HG03039 (cell line): Measurements from ENCODE around the gene KLHL29.

Experiments used
- ATAC-seq: cut with Tn5 transposase; IDR thresholded peaks from one replicate; pipeline ENCODE4 v1.9.1; 2021; ENCODE audit warnings: mild to moderate bottlenecking, moderate library complexity; ENCODE audit not compliant: unreplicated experiment

The KLHL29 gene

DNA sequence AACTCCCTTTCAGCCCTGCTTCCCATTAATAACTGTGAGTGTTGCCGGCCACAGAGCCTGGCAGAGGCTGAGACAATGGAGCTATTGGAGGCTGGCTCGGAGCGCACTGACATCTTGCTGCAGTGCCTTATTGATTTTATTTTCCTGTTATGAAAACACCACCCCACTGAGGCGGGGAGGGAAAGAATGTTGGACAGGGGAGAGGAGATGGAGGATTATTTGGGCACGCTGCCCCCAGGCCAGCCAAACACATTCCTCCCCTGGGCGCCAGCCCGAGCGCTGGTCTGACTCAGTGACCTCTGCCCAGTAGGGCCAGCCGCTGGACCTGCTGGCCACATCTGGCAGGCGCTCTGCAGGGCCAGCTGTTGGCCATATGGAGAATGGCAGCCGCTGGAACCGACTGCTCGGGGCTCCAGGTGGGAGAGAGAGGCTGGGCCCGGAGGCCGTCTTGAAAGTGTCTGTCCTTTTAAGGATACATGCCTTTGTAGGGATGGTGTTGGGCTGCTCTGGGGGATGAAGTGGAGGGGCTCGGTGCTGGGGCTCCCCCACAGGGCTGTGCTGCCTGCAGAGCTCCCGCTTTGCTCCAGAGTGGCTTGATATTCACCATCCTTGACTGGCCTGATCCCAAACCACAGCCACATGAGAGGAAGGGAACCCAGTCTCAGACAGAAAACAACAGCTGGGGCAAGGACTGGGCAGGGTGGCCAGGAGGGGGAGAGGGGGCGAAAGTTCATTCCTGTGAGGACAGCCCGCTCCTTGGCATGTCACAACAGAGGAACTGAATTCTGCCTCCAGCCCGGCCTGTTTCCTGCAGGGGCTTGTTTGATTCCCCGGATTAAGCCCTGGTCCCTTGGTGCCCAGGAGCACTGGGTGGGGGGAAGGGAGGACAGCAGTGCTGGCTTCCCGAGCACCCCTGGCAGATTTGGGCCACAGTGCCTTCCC lies 179.0 kb downstream of the KLHL29 start:
- ATAC-seq, result no peak

DNA sequence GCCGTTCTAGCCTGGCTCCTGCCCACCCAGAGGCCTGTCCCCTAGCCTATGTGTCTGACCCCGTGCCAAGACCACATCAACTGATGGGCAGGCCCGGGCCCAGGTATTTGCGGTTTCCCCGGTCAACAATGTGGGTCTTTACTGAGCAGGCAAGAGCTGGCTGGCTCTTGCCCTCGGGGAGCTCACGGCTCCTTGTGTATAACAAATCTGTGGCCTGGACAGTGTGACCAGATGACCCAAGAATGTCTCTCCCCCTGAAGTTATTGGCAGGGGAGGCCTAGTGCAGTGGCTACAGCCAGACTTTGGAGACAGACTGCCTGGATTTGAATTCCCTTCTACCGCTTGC lies 179.6 kb downstream of the KLHL29 start:
- no peak for ATAC-seq

DNA sequence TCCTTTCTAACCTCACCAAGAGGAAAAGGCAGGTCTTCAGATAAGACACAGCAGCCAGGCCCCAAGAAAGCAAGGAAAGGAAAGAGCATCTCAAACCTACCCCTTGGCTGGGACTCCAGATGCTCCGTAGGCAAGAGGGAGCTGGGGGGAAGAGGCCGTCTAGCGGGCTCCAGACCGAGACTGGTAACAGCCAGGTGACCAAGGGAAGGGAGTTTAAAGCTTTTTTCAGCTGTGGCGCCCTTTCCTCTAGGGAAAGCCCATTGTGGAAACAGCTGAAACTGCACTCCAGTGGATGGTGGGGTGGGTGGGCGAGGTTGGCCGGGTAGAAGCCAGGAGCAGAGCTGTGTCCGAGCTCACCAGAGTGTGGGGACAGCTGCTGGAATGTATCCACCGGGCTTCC lies 180.4 kb downstream of the KLHL29 start:
- no peak for ATAC-seq

DNA sequence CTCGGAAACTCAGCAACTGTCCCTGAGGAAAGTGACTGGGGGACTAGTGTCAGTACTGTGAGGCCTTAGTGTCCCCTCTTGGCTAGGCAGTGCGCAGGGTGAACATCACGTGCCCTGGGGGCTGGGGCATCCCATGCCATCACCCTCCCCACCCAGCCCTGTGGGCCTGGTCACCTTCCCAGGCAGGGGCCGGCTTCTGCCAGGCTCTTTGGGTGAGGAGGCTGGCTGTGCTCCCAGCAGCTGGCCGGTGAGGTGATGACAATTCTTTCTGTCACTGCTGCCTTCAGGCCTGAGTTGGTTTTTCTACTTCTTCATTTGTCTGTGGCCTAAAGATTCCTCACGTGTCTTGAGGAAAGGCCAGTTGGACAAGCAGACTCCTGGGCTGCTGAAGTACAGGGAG lies 180.8 kb downstream of the KLHL29 start:
- ATAC-seq, result no peak

DNA sequence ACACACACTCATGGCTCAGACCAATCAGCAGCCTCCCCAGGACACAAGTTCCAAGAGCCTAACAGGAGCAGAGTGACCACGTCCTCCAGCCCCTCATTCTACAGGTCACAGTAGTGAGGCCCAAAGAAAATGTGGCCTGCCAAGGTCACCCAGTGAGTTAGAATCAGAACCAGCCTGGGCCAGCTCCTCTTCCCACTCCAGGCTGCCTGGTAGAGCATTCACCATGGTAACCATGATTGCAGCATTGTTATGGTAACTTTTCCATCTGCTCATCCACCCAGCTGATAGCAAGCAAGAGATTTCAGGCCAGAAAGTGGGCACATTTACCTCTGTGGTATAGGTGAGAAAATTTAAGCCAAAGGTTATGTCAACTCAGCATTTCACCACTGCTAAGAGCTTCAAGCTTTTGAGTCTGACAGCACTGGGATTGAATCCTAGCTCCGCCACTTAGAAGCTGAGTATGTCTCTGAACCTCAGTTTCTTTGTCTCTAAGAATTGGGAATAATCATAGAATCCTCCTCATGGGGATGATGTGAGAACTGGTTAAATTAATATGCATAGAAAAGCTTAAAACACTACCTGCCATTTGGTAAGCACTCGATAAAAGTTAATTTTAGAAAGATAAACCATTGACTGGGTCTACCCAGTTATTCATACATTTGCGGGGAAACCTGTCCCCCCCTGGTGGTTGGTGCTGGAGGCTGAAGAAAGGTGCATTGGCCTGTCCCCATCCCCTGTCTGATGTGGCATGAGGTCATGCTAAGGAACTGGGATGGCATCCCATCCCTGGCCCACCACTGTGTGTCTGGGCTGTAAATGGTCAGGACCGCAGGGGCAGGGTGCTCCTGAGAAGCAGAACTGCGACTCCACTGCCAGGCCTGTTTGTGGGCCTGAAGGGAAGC lies 181.5 kb downstream of the KLHL29 start:
- no peak for ATAC-seq

DNA sequence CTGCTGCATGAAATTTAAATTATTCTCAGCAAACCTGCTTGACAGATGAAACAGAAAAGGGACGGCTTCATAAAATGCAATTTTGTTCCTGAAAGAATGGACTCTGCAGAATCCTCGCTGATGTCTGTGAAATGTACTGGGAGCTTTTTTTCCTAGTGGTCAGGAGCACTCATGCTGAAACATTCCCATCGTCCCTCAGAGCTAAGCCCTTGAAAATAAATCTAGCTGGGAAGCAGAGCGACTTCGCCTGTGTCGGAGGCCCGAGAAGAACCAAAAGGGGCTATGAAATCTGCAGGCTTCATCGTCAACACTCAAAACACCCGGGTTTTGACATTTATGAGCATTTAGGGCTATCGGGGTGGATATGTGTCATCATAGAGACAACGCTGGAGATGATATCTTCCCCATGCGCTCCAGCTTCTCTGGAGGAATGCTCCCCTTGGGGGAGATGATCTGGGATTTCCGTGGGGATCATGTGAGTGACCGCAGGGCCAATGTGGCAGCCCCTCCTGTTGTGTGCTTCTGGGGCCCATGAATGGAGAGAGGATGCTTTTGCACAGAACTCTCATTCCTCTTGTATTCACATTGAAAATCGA lies 182.3 kb downstream of the KLHL29 start:
- ATAC-seq, result no peak

DNA sequence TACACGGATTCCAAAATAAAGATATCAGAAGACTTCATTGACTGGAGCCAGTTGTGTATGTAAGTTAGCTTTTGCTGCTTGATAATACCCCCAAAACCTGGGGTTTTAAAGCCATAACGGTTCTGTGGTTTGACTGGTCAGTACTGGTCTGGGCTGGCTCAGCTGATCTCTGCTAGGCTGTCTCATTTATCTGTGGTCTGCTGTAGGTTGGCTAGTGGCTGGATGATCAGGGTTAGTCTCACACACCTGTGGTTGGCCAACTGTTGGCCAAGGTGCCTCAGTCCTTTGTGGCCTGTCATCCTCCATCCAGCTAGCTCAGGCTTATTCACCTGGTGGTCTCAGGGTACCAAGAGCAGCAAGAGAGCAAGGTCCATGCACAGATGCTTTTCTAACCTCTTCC lies 183.2 kb downstream of the KLHL29 start:
- ATAC-seq, result no peak

DNA sequence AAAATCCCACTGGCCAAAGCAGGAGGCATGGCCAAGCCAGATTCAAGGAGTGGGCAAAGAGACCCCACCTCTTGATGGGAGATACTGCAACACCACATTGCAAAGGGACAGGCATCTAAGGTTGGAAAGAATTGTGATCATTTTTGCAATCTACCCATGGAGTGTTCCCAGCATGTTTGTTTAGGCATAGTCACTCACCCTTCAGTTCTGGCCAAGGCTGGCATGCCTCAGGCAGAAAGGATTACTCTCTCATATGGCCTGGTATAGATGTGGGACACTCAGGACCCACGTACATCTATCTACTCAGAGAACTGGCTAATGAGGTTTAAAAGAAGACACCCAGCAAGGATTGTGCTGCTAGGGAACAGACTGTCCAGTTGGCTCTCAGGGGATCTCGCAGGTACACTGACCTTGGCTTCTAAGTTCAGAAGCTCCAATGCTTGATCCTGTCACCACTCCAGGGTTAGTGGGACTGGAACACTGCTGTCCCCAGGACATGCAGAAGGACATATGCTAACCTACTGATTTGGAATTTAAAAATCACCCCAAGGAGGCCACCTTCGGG lies 183.7 kb downstream of the KLHL29 start:
- ATAC-seq, result no peak

DNA sequence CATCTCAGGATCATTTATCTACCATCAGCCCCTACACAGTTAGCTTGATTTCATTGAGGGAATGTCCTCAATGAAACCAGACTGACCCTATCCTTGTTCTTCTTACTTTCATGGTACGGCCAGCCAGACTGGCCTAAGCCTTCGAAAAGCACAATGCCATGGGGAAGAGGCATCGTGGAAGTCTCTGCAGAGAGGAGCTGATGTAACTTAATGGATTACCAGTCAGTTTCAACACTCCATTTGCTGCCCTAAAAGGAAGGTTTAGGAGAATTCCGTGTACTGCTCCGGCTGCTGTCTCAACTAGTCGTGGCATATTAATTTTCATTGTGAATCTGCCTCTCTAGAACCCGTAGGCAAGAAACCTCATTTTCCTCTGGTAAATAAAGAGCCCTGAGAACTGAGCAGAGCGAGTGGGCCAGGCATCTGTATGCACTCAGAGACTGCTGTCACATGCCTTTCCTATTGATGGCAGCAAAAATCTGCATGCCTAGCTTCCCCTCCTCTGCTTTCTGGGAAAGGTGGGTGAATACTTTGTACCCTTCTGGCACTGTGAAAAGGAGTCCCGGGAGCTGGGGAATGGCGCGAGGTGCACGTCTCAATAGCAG lies 184.9 kb downstream of the KLHL29 start:
- ATAC-seq, result no peak

DNA sequence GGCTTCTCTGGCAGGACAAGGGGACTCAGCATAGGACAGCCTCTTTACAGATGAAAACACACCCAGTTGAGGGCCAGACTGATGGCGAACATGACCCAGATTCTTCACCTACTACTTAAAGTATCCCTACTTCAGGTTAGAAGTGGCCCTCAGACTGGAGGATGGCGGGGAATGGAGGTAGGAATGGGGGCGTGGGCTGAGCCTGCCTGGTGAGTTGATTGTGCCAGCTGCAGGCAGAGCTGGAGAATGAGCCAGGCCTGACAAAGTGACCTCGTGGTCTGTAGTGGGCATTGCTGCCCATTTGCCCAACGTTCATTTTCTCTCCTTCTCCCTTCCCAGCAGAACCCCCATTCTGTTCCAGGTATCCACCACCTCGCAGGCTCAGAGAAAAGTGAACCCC lies 186.1 kb downstream of the KLHL29 start:
- no peak for ATAC-seq

DNA sequence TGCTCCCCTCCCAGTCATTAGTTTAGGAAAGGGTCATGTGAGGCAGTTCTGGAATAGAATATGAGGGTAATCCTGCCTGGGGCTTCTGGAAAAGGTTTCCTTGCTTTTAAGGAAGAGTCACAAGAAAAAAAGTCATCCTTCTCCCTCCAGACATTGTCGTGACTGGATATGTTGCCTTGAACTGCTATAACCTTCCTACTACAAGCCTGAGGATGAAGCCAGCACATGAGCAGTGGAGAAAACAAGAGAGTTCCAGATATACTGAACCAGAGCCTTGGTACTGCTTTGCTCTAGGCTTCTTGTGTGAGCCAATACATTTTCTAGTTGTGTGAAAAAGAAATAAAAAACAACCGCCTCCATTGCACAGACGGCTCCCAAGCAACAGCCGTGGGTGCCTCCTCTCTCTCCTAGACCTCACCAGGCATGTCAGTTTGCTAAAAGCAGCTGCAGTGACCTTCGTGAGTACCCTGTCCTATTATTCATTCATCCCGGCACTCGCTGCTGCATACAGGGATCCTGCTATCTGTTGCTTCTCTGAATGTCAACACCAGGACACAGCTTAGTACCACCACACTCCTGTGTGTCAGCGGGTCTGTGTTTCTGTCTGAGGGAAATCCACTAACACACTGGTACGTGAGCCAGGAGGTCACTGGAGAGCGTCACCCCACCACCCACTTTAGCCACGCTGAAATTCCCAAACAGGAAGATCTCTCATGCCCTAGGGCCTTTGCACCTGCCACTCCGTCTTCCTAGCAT lies 186.7 kb downstream of the KLHL29 start:
- ATAC-seq, result no peak

DNA sequence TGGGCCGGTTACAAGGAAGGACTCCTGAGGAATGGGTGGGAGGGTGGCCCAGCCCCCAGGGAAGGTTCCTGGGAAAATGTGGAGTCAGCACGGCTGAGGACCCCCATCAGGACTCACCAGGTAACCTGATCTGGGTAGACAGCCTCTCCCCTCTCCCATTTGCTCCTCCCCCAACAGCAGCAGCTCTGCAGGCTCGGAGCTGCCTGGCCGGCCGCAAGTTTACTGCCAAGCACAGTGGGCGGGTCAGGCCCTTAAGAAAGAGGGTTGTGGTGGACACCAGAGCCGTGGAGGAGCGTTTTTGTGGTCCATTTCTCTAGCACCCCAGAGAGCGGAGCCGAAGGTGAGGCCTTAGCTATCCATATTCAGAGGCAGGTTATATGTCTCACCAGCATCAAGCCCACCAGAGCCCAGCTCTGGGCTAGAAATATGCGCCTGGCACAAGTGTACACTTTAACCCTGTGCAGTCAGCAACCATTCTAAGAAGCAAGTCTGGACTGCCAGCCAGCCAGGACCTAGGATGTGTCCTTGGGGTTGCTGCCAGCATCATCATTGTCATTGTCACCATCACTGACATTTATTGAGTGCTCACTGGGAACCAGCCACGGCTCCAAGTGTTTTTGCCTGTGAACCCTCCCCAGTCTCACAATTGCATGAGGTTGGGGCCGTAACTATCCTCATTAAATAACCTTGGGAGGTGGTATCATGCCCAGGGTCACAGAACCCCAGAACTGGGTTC lies 190.1 kb downstream of the KLHL29 start:
- ATAC-seq, result no peak

DNA sequence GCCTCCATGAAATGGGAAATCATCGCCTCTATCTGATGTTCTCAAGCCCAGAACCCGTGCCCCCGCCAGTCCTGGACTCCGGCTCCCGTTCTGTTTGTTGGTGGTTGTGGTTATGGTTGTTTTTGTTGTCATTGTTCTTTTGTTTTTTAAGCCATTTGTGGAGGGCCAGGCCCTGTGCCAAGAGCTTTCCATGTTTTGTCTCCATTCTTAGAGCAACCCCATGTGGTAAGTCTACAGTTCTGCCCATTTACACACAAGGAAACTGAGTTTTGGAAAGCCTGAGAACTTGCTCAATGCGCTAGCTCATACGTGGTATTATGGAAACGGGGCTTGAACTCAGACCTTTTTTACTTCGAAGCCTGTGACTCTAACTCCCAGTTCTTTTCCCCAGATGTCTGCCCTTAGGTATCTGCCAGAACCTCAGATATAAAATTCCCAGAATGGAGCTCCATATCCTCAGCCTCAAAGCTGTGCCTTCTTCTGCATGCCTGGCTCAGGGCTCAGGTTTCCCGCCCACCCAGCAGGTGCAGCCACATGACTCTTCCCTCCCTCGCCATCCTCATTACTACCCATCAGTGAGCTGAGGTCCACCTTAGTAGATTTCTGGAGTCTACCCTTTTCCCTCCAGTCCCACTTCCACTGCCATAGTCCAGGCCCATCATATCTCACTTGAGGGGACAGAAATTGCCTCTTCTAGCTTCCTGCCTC lies 194.1 kb downstream of the KLHL29 start:
- ATAC-seq, result no peak

DNA sequence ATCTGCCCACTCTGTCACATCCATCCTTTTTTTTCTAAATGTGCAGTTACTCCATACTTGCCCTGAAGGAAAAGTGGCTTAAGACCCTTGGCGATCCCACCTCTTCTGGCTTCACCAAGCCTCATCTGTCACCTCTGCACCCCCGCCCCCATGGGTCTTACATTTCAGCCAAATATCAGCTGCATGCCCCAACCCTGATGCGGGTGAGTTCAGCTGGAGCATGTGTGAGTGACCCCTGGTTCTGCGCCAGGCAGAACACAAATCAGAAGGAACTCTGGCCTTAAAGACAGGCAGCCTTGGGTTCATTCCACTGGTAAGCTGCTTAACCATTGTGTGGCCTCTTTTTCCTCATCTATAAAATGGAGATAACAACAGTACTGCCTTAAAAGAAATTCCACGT lies 194.7 kb downstream of the KLHL29 start:
- no peak for ATAC-seq

DNA sequence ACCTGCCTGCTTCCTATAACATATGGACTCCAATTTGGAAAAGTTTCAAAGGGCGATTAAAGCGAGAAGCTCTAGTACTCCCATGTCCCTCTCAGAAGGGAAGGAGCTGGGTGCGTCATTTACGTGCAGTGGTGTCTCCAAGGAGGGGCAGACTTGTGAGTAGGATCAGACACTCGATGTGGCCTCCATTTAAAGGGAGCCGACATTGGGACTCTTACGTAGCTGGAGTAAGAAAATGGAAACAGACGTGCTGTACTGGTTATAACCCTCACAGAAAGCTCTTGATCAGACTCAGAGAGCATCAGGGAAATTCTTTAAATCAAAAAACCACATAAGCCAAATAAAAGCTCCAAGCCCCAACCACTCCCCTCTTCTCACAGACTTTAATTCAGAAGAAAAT lies 198.5 kb downstream of the KLHL29 start:
- ATAC-seq, result no peak

DNA sequence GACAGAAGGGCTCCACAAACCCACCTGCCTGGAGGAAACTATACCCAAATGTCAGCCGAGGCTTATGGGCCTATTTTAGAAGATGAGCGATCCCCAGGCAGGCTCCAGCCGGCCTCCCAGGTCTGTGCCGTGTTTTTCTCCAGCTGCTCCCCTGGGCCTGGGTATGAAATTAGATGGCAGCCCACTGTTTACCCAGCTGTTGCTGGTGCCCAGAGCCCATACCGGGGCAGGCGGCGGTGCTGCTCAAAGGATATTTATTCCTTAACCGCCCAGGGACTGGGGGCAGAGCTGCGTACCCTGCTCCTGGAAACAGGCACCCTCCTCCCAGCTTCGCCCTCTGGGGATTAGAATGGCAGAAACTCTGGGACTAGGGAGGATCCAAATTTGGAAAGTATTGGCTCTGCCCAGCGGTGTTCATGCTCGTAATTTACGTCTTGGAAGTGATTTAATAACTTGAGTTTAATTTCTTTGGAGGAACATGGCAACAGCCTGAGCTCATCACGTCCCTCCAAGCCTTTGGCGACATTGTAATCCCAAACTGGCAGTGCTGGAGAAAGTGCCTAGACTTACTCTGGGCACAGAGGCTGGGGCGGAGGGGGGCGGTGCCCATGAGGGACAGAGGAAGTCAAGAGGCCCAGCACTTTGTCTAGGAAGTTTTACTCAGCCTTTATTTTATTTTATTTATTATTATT lies 199.2 kb downstream of the KLHL29 start:
- no peak for ATAC-seq

DNA sequence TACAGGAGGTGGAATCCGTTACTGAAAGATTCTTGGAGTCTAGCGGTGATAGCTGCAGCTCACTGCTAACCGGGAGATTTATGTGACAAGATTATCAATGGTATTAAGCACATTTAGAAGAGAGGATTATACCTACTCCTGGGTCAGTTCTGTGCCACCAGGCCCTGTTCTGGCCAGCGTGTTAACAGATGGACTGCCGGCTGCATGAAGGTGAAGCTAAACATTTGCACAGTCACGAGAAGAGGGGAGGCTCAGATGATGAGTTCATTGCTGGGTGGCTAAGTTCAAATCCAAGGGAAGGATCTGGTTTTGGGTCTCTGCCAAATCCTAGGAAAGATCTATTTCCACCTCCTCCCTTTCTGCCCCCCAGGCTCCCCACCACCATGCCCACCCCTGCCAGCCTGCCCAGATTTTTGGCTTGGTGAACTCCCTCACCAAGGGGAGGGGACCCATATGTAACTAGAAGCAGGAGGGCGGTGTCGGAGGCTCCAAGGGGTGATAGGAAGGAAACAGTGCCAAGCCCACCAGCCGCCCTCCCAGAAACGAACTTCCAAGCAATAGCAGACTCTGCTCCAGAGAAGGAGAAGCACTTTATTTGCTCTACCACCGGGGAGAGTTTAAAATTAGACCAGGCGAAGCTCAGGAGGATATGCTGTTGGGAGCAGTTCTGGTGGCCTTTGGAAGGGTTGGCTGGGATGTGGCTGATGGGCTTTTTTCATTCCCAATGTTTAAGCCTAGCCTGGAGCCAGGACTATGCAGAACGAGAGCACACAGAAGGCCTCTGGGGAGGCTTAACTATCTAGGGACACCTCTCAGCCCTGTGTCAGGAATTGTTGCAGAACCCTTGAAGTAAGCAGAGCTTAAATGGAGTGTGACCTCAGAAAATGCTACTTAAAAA lies 200.5 kb downstream of the KLHL29 start:
- no peak for ATAC-seq
